Cardiac muscle cell (in vitro differentiated cells and primary cell): ENCODE results near the gene RBM24. TPM values are rescaled to one million over a fixed set of nuclear protein-coding genes. Genes with fewer than 3 reads are reported as not detected.
A peak's percentile ranks its signal among the peaks of the same experiment; 100 is the strongest.

ENCODE experiments used
- DNase-seq, 2 donors: peaks; one replicate each; pipeline versions ENCODE4 v3.0.0 to v3.0.0-alpha.2; 2010 to 2017; ENCODE audit warnings: low read depth in 1 of 2, low spot score in 1 of 2
- H3K27ac ChIP-seq: fragments of 200-600 bp; sonication (generic); 2 replicates; pipeline ENCODE4 v1.5.1; 2016
- H3K27me3 ChIP-seq: fragments of 200-600 bp; sonication (generic); 2 replicates; pipeline ENCODE4 v1.6.0; 2016; ENCODE audit warnings: control low read depth
- H3K36me3 ChIP-seq: fragments of 200-600 bp; sonication (generic); 2 replicates; pipeline ENCODE4 v1.5.1; 2016; ENCODE audit warnings: control low read depth
- H3K4me1 ChIP-seq: fragments of 200-600 bp; sonication (generic); 2 replicates; pipeline ENCODE4 v1.8.1; 2017; ENCODE audit warnings: low read depth, mild to moderate bottlenecking, mixed run types
- H3K4me3 ChIP-seq: fragments of 200-600 bp; sonication (generic); 2 replicates; pipeline ENCODE4 v1.5.1; 2016; ENCODE audit warnings: mild to moderate bottlenecking
- H3K9me3 ChIP-seq: fragments of 200-600 bp; sonication (generic); 2 replicates; pipeline ENCODE4 v1.5.1; 2017; ENCODE audit warnings: low read depth, mild to moderate bottlenecking, control low read depth
- CTCF ChIP-seq: IDR thresholded peaks from 2 replicates; pipeline ENCODE4 v1.5.1; 2012; ENCODE audit warnings: low read depth, mild to moderate bottlenecking, low read length
- polyA plus RNA-seq: library from polyadenylated mRNA; unstranded; fragments of >200 nt; fragmentation: Nextera tagmentation; extraction: Ambion mirVana; gene quantifications from 2 replicates; pipeline ENCODE4 v1.2.1, GENCODE V29; 2016
- total RNA-seq: library from RNA; depleted of rRNA; stranded (reverse); fragments of >200 nt; gene quantifications from 2 replicates; pipeline ENCODE4 v1.2.3, GENCODE V29; 2016

The RBM24 gene
- total and polyA plus RNA-seq, 2 experiments from 2014 or later: 190 to 316 TPM

DNA sequence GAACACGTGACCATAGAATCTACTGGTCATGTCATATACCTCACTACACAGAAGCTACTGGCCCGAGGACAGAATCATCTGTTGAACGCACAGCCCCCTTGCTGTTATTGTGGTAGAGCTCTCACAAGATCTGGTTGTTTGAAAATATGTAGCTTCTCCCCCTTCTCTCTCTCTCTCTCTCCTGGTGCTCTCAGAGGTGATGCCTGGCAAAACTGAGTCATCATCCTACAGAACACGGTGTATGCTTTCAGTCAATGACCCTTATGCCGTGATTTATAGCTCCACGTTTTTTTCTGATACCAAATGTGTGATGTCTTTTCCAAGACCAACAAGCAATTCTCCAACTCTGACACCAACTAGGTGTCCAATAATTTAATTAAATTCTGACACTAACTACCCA lies 13.0 kb upstream of the RBM24 start:
- Histone ChIP-seq H3K9me3 (no peaks in the 10 kb centered on the region), H3K27me3 (no peaks in the 10 kb centered on the region), H3K4me1 (no peaks in the 10 kb centered on the region), H3K4me3 (no peak overlapping the region), H3K36me3 (no peaks in the 10 kb centered on the region), H3K27ac (no peak overlapping the region)
- no peak for TF ChIP-seq CTCF
- DNase-seq: no peak

DNA sequence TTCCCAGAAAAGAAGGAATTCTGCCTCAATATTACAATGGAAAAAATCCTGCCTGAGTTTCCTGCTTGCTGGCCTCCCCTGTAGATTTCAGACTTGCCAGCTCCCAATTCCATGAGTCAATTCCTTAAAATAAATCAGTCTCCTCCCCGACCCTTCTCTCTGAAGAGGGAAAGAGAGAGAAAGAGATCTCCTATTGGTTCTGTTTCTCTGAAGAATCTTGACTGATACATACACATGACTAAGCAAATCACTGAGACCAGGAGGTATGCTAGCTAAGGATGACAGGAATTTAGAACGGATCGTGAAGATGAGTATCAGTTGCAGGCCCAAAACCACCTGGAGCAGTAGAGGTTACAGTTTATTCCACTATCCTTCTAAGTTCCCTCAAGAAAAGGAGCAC lies 11.3 kb upstream of the RBM24 start:
- no peaks in the 10 kb centered on the region for H3K36me3 ChIP-seq
- no peaks in the 10 kb centered on the region for H3K27me3 ChIP-seq
- H3K27ac ChIP-seq: no peak overlapping the region
- no peak for DNase-seq
- no peaks in the 10 kb centered on the region for H3K9me3 ChIP-seq
- no peak overlapping the region for H3K4me3 ChIP-seq
- TF ChIP-seq CTCF: no peak
- H3K4me1 ChIP-seq: no peaks in the 10 kb centered on the region

DNA sequence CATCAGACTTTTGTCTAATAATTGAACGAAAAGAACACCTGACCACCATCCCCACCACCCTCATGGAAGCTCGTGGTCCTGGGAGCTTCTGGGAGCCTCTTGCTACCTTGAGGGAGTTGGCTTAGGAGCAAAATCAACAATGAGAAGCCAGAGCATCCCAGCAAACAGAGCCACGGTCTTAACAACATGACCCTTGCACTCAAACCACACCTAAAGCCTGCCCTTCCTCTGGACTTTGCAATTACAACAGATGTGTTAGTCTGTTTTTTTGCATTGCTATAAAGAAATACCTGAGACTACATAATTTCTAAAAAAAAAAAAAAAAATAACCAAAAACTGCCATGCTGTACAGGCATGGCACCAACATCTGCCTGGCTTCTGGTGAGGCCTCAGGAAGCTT lies 9.5 kb upstream of the RBM24 start:
- no peak overlapping the region for H3K4me3 ChIP-seq
- no peak for TF ChIP-seq CTCF
- H3K4me1 ChIP-seq: peaks cover 5% of the 10 kb centered on the region

GRCh38 chr6:17276766-17277165 lies 4.4 kb upstream of the RBM24 start:
- Histone ChIP-seq H3K36me3 (no peaks in the 10 kb centered on the region), H3K4me1 (peaks cover 38% of the 10 kb centered on the region), H3K27me3 (no peaks in the 10 kb centered on the region), H3K9me3 (no peaks in the 10 kb centered on the region), H3K27ac (peak overlapping the region; percentile 99), H3K4me3 (peak overlapping the region; percentile 4)
- TF ChIP-seq CTCF: no peak
- DNase-seq: no peak

More for the DNA sequence above, 9.5 kb upstream of the RBM24 start:
- no peaks in the 10 kb centered on the region for H3K9me3 ChIP-seq
- no peak for DNase-seq
- H3K27ac ChIP-seq: no peak overlapping the region
- H3K36me3 ChIP-seq: no peaks in the 10 kb centered on the region
- H3K27me3 ChIP-seq: no peaks in the 10 kb centered on the region

DNA sequence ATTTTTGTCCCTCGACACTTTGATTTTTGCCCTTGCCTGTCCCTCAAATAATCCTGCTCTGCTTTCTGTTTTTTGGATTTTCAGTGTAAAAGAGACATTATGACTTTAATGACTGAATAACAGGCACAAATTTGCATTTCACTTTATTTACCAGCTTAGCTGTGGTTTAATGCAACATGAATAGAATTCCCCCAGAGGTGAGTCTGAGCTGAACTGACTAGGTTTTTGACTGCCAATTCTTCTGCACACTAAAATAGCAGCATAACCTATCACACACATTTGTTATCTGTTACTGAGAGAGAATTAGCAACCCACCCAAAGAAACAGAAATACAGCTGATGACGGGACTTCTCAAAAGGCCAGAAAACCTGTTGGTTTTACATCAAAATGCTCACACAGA lies 3.9 kb upstream of the RBM24 start:
- TF ChIP-seq CTCF: no peak
- H3K4me1 ChIP-seq: peaks cover 38% of the 10 kb centered on the region
- no peak for DNase-seq
- H3K4me3 ChIP-seq: peak overlapping the region; percentile 4
- H3K9me3 ChIP-seq: no peaks in the 10 kb centered on the region
- no peaks in the 10 kb centered on the region for H3K27me3 ChIP-seq
- no peaks in the 10 kb centered on the region for H3K36me3 ChIP-seq
- peak overlapping the region; percentile 99 for H3K27ac ChIP-seq
